OCI-LY3 (cell line): ENCODE data around the gene NSL1.

Experiments used
- EZH2phosphoT487 ChIP-seq: fragments of 200-600 bp; shearing (Covaris generic); IDR thresholded peaks from 2 replicates; pipeline ENCODE4 v1.6.1; 2018; ENCODE audit warnings: antibody characterized with exemption, mixed run types, low read depth
- TF ChIP-seq, protein P1 (sequence below): fragments of 200-600, 300-600 bp; sonication (generic); IDR thresholded peaks from 2 replicates; pipeline ENCODE4 v1.5.1; 2014; ENCODE audit warnings: antibody characterized with exemption, low read length, low read depth

DNA sequence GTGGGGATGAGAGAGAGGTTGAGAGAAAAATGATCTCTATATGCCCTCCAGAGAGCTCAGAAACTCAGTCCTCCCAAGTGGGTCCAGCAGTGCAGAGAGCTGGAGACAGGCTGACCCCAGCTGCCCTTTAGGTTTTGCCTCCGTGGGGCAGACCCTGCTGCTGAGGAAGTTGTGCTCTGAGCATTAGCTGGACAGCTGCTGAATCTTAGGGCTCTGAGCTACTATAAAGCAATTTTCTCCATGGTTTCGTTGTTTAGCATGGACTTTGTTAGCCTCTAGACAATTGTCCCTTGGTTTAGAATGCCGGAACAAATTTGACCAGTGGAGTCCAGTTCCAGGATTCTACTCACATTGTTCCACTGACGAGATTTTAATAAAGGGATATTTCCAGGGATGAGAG is 114.0 kb downstream of the NSL1 start:
- TF ChIP-seq, protein P1, sequence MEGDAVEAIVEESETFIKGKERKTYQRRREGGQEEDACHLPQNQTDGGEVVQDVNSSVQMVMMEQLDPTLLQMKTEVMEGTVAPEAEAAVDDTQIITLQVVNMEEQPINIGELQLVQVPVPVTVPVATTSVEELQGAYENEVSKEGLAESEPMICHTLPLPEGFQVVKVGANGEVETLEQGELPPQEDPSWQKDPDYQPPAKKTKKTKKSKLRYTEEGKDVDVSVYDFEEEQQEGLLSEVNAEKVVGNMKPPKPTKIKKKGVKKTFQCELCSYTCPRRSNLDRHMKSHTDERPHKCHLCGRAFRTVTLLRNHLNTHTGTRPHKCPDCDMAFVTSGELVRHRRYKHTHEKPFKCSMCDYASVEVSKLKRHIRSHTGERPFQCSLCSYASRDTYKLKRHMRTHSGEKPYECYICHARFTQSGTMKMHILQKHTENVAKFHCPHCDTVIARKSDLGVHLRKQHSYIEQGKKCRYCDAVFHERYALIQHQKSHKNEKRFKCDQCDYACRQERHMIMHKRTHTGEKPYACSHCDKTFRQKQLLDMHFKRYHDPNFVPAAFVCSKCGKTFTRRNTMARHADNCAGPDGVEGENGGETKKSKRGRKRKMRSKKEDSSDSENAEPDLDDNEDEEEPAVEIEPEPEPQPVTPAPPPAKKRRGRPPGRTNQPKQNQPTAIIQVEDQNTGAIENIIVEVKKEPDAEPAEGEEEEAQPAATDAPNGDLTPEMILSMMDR = no peak
- TF ChIP-seq EZH2phosphoT487 = no peak
